C4-2B (cell line): ENCODE measurements around the gene GIMAP8.
"Not testable (repeated sequence)": the region's sequence is repeated elsewhere in the genome, so short reads cannot be mapped to it uniquely, and the experiment has no call there.

Experiments used
- H3K27ac ChIP-seq: fragments of 450-650 bp; 2 replicates; pipeline ENCODE4 v1.5.1; 2017
- ZFX ChIP-seq: fragments of 450-650 bp; IDR thresholded peaks from 2 replicates; pipeline ENCODE4 v1.6.1; 2017
- TF ChIP-seq, protein P1 (sequence below): fragments of 450-650 bp; conservative IDR thresholded peaks from 2 replicates; pipeline ENCODE4 v1.5.1; 2017; ENCODE audit warnings: mild to moderate bottlenecking

Gene GIMAP8

DNA sequence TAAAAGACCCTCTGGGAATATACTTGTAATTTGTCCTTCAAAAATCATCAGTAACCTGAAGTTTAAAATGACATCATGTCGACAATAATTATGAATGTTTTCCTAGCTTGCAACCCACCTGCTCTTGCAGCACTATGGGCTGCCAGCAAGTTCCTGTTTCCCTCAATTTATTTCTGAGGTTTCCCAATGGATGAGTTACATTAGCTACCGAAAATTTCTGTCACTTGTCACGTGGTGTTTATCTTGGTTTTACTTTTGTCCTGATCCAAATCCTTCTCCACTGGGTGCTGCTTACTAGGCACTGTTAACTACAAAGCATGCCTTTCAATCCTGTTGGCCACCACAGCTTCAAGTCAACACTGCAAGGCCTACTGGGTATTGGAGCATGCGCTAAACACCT, 31.5 kb downstream of the GIMAP8 start:
- H3K27ac ChIP-seq, result no peak overlapping the region
- TF ChIP-seq, protein P1, sequence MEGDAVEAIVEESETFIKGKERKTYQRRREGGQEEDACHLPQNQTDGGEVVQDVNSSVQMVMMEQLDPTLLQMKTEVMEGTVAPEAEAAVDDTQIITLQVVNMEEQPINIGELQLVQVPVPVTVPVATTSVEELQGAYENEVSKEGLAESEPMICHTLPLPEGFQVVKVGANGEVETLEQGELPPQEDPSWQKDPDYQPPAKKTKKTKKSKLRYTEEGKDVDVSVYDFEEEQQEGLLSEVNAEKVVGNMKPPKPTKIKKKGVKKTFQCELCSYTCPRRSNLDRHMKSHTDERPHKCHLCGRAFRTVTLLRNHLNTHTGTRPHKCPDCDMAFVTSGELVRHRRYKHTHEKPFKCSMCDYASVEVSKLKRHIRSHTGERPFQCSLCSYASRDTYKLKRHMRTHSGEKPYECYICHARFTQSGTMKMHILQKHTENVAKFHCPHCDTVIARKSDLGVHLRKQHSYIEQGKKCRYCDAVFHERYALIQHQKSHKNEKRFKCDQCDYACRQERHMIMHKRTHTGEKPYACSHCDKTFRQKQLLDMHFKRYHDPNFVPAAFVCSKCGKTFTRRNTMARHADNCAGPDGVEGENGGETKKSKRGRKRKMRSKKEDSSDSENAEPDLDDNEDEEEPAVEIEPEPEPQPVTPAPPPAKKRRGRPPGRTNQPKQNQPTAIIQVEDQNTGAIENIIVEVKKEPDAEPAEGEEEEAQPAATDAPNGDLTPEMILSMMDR, result no peak
- TF ChIP-seq ZFX, result no peak

DNA sequence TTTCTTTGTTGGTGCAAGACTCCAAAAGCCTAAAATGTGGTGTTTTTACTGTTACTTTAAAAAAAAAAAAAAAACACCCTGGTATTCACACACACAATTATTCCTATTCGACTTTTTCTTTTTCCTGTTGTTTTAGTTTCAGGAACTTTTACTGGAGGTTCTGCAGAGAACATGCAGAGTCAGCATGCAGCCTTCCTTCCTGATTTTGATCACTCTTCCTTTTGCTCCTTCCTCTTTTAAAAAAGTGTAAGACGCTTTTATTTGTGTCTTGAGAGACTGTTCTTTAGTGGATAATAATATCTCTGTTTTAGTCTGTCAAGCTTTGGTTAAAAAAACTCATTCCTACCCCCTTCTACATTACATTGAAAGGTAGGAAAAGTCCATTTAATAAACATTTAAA, 33.1 kb downstream of the GIMAP8 start:
- not testable (repeated sequence) for H3K27ac ChIP-seq

DNA sequence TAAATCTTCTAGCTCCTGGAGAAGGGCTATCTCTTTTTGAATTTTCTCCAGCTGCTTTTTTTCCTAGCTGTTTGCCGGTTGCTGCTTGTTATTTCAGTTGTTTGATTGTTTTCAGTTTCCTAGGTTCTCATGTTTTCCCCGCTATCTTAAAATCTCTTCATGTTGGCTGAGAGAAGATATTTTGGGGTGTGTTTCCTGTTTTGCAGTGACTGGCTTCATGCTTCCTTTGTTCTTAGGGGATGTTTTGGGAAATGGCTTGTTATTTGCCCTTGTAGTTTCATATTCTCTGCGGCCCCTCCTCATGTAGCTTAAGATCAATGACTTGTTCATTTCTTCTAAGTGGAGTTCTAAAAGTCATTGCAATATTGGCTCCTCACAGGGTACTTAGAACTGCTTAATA, 33.6 kb downstream of the GIMAP8 start:
- H3K27ac ChIP-seq, result not testable (repeated sequence)

DNA sequence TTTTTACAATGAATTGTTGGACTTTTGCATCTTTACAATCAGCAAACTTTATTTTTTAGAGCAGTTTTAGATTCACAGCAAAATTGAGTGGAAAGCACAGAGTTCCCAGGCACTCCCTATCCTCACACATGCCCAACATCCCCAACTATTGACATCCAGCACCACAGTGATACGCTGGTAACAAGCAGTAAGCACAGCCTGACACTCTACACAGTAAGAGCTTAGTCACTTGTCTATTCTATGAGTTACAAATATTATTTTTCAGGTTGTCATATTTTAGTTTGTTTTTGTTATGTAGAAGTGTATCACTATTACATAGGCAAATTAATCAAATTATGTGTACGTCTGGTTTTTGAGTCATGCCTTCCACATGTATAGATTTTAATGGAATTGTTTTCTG, 37.2 kb downstream of the GIMAP8 start:
- H3K27ac ChIP-seq, result no peak overlapping the region
- no peak for TF ChIP-seq ZFX
- TF ChIP-seq, protein P1, result no peak

DNA sequence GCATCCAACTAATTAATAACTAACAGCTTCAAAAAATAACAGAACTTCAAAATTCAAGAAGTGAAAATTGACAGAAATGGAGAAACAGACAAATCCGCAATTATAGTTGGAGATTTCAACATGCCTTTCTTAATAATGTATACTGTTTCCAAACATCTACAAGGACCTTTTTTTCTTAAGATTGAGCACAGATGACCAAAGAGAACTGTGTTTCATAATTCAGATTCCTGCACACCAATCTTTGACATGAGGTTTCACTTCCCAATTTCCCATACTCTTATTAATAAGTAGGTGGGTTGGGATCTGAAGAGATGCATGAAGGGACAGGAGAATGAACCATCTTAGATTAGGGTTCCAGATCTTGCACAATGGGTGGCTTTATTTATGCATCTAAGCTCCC, 39.4 kb downstream of the GIMAP8 start:
- no peak overlapping the region for H3K27ac ChIP-seq
- no peak for TF ChIP-seq ZFX
- TF ChIP-seq, protein P1, result no peak

DNA sequence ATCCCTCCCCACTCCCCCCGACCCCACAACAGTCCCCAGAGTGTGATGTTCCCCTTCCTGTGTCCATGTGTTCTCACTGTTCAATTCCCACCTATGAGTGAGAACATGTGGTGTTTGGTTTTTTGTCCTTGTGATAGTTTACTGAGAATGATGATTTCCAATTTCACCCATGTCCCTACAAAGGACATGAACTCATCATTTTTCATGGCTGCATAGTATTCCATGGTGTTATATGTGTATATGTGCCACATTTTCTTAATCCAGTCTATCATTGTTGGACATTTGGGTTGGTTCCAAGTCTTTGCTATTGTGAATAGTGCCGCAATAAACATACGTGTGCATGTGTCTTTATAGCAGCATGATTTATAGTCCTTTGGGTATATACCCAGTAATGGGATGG, 43.0 kb downstream of the GIMAP8 start:
- not testable (repeated sequence) for H3K27ac ChIP-seq

DNA sequence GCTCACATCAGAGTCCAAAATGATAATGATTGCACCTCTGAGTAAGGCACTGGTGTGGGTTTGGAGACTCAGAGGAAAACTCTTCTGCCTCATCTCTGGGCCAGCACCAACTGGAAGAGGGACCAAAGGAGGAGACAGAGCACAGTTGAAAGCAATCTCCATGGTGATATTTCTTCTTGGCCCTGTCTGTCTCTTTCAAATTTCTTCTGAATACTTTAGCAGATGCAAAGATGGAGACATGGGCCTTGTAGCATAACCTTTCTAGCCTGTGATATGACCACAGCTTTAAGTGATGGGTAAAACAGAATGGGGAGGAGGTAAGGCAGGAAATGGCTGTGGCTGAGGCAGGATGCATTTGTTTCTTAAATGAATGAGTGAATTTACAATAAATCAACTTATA, 52.1 kb downstream of the GIMAP8 start:
- TF ChIP-seq ZFX, result no peak
- TF ChIP-seq, protein P1, result no peak
- no peak overlapping the region for H3K27ac ChIP-seq

DNA sequence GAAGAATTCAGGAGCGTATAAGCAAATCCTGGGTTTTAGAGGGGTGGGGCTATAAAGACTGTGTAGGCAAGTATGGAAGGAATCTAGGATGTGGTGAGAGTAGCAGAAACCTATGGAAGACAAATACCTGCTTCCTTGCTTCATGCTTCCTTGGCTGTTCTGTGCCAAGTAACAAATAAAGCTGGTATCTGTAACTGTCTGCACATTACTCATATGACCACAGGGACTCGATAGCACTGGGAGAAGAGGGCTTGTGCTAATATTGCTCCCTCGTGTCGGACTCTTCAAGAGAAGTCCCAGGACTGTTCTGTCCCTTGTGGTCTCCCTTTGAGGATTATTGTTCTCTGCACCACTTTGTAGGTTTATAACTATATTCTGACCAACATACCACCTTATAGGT, 52.7 kb downstream of the GIMAP8 start:
- no peak overlapping the region for H3K27ac ChIP-seq
- TF ChIP-seq, protein P1, result no peak
- no peak for TF ChIP-seq ZFX

DNA sequence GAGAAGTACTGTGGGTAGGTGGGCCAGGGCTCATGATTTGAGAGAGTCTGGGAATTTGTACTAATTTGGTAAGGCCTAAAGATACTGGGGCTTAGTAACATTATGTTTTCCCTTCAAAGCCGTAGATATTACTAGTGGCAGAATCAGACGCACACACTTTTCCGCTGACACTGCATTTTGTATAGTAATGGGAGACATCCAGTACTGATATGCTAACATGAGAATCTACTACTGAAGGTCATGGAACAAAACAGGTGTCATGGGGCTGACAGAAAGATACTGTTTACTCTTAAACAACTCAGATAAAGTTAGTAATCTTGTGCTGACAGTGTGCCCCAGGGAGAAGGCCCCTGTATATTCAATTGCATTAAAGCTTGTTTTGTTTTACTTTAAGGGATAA, 53.2 kb downstream of the GIMAP8 start:
- H3K27ac ChIP-seq, result no peak overlapping the region
- TF ChIP-seq, protein P1, result no peak
- no peak for TF ChIP-seq ZFX
